SJSA1 (cell line): ENCODE results near the gene BIN2. TPM values are rescaled to one million over a fixed set of nuclear protein-coding genes. Genes with fewer than 3 reads are reported as not detected.
"Not testable (repeated sequence)": the region's sequence is repeated elsewhere in the genome, so short reads cannot be mapped to it uniquely, and the experiment has no call there.

ENCODE experiments used
- DNase-seq, 2 experiments: peaks; one replicate each; pipeline ENCODE4 v3.0.0-alpha.2; 2015 to 2020; ENCODE audit warnings: low spot score in 2 of 2, low read depth in 1 of 2
- H3K27ac ChIP-seq: fragments of 250-450 bp; sonication (Bioruptor Pico); 2 replicates; pipeline ENCODE4 v1.5.1; 2020; ENCODE audit warnings: mild to moderate bottlenecking, moderate library complexity
- H3K27me3 ChIP-seq: fragments of 250-450 bp; sonication (Bioruptor Pico); replicated peaks from 2 replicates; pipeline ENCODE4 v1.5.1; 2020; ENCODE audit warnings: mild to moderate bottlenecking, moderate library complexity
- H3K36me3 ChIP-seq: fragments of 250-450 bp; sonication (Bioruptor Pico); 2 replicates; pipeline ENCODE4 v1.5.1; 2020; ENCODE audit warnings: mild to moderate bottlenecking
- H3K4me1 ChIP-seq: fragments of 250-450 bp; sonication (Bioruptor Pico); replicated peaks from 2 replicates; pipeline ENCODE4 v1.6.1; 2021; ENCODE audit warnings: mild to moderate bottlenecking
- H3K4me3 ChIP-seq: fragments of 250-450 bp; sonication (Bioruptor Pico); 2 replicates; pipeline ENCODE4 v1.5.1; 2020; ENCODE audit warnings: mild to moderate bottlenecking
- H3K9me3 ChIP-seq: fragments of 250-450 bp; sonication (Bioruptor Pico); replicated peaks from 2 replicates; pipeline ENCODE4 v1.5.1; 2020; ENCODE audit warnings: mild to moderate bottlenecking
- total RNA-seq: library from RNA; depleted of rRNA; stranded (reverse); fragments of >200 nt; shearing (Covaris generic); gene quantifications from 2 replicates; pipeline ENCODE4 v1.2.3, GENCODE V29; 2014

BIN2 gene
- total RNA-seq, 1 experiment from 2014 or later: 0.08 TPM

GRCh38 chr12:51360315-51360714 lies 36.3 kb upstream of the BIN2 start:
- Histone ChIP-seq H3K4me3 (no peak overlapping the region), H3K4me1 (peaks cover 20% of the 10 kb centered on the region), H3K27ac (no peak overlapping the region), H3K36me3 (peaks cover 45% of the 10 kb centered on the region), H3K9me3 (no peaks in the 10 kb centered on the region), H3K27me3 (no peaks in the 10 kb centered on the region)
- no peak for DNase-seq

- Histone ChIP-seq H3K4me3 (no peak overlapping the region), H3K27ac (no peak overlapping the region), H3K27me3 (no peaks in the 10 kb centered on the region), H3K4me1 (peaks cover 20% of the 10 kb centered on the region), H3K36me3 (peaks cover 49% of the 10 kb centered on the region), H3K9me3 (no peaks in the 10 kb centered on the region)
- no peak for DNase-seq
Observed at GRCh38 chr12:51359851-51360250, 35.9 kb upstream of the BIN2 start.

DNA sequence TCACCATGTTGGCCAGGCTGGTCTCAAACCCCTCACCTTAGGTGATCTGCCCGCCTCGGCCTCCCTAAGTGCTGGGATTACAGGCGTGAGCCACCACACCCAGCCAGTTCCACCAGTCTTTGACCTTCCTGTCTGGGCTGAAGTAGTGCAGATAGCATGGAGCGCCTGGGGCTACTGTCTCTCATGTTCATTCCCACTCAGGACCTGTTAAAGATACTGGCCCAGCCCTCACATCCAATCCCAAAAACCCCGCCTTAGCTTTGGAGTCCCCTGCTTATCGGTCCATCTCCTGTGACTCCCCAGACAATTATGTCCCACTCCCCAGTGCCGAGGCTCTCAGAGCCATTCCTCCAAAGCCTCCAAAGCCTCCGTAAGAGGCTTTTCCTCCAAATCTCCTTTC lies 34.5 kb upstream of the BIN2 start:
- Histone ChIP-seq H3K27ac (no peak overlapping the region), H3K9me3 (no peaks in the 10 kb centered on the region), H3K36me3 (peaks cover 50% of the 10 kb centered on the region), H3K4me1 (peaks cover 17% of the 10 kb centered on the region), H3K27me3 (no peaks in the 10 kb centered on the region), H3K4me3 (no peak overlapping the region)
- DNase-seq: no peak

DNA sequence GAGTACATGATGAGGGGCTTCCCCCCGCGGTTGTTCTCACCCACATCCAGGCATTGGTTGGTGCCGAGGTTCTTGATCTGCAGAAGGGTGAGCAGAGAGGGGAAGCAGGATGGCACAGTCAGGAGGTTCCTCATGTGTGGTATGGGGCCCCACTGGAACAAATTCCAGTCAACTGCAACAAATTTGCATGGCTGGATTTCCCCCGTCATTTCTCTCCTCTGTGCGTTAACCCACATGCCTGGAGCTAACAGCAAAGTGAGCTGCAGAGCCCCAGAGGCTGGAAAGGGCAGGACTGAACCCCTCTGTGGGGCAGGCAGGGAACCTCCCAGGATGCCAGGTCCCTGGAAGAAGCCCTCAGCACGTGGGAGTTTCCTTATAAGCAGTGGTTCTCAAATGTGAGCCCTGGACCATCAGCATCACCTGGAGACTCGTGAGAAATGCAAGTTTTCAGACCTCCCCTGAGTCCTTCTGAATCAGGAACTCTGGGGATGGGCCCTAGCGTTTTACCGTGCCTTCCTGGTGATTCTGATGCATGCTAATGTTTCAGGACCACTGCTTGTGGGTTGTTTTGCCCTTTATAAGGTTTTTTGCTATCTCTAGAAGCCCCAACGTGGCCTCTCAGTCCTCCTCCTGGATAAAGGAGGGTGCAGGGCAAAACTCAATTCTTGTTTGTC lies 33.5 kb upstream of the BIN2 start:
- H3K4me1 ChIP-seq: peaks cover 8% of the 10 kb centered on the region
- H3K27me3 ChIP-seq: no peaks in the 10 kb centered on the region
- no peak for DNase-seq
- H3K9me3 ChIP-seq: no peaks in the 10 kb centered on the region
- no peak overlapping the region for H3K27ac ChIP-seq
- H3K4me3 ChIP-seq: no peak overlapping the region
- peaks cover 54% of the 10 kb centered on the region for H3K36me3 ChIP-seq

- H3K4me3 ChIP-seq: no peak overlapping the region
- peaks cover 36% of the 10 kb centered on the region for H3K4me1 ChIP-seq
- peaks cover 22% of the 10 kb centered on the region; the same call in 1 of the 2 replicates for H3K36me3 ChIP-seq
- H3K27me3 ChIP-seq: no peaks in the 10 kb centered on the region
- no peak overlapping the region for H3K27ac ChIP-seq
- DNase-seq: peak; percentile 48 to 70
- H3K9me3 ChIP-seq: no peaks in the 10 kb centered on the region
Observed at GRCh38 chr12:51351913-51352532, 28.0 kb upstream of the BIN2 start.

GRCh38 chr12:51349026-51349425 lies 25.1 kb upstream of the BIN2 start:
- peak; percentile 87 to 89 for DNase-seq
- Histone ChIP-seq H3K27me3 (no peaks in the 10 kb centered on the region), H3K4me1 (peaks cover 57% of the 10 kb centered on the region), H3K36me3 (0 out of 2 replicates have a peak, but pooled peaks cover 4% of the 10 kb centered on the region), H3K4me3 (no peak overlapping the region), H3K9me3 (no peaks in the 10 kb centered on the region), H3K27ac (peak overlapping the region; percentile 64)

GRCh38 chr12:51348116-51348515 lies 24.1 kb upstream of the BIN2 start:
- Histone ChIP-seq H3K36me3 (0 out of 2 replicates have a peak, but pooled peaks cover 4% of the 10 kb centered on the region), H3K27me3 (no peaks in the 10 kb centered on the region), H3K27ac (peak overlapping the region; percentile 64), H3K4me1 (peaks cover 57% of the 10 kb centered on the region), H3K9me3 (no peaks in the 10 kb centered on the region), H3K4me3 (no peak overlapping the region)
- no peak for DNase-seq

DNA sequence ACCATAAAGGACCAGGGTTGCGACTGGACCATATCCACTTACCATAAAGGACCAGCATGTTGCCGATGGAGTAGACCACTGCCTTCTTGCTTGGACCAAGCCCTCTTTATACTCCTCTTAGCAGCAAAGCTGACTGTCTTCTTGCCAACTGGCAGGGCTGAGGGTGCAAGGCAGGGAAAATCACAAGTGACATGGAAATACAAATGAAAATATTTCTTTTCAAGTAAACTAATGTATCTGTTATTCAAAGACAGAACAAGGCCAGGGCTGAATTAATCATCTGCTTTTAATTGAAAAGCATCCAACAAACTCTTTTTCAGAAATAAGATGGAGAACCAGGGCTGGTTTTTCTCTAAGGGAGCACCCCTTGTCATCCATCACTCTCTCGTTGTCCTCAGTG lies 22.6 kb upstream of the BIN2 start, which contains the start of gene CELA1:
Gene CELA1, minus strand, starts transcription at position 99 of the 400 bp plus-strand sequence. Its CDS starts 41 bp downstream, at position 58.
- no peak within 1 kb of the TSS for H3K4me3 ChIP-seq
- H3K36me3 ChIP-seq: no peaks in the 10 kb centered on the region
- H3K27me3 ChIP-seq: no peaks in the 10 kb centered on the region
- H3K9me3 ChIP-seq: no peaks in the 10 kb centered on the region
- no peak for DNase-seq
- peaks cover 52% of the 10 kb centered on the region for H3K4me1 ChIP-seq
- peak within 1 kb of the TSS; percentile 79 for H3K27ac ChIP-seq

DNA sequence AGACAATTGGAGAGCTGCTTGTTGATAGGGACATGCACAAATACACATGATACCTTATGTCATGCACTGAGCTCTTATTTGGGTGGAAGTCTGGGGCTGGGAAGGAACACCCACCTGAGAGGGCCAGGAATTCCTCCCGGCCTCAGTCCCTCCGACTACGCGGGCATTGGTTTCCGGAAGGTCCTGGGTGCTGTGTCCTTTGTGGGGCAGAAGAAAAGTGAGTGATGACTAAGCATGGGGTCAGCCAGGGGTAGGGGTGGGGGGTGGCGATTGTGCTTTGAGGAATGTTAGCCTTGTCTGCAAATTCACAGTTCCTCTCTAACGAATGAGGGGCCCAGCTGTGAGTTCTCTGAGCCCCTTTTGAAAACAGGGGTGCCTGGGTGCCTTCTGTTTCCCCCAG lies 21.7 kb upstream of the BIN2 start:
- H3K27me3 ChIP-seq: no peaks in the 10 kb centered on the region
- peaks cover 53% of the 10 kb centered on the region for H3K4me1 ChIP-seq
- no peak overlapping the region for H3K4me3 ChIP-seq
- no peaks in the 10 kb centered on the region for H3K9me3 ChIP-seq
- H3K36me3 ChIP-seq: no peaks in the 10 kb centered on the region
- peak overlapping the region; percentile 79 for H3K27ac ChIP-seq
- peak; percentile 71 to 86 for DNase-seq

DNA sequence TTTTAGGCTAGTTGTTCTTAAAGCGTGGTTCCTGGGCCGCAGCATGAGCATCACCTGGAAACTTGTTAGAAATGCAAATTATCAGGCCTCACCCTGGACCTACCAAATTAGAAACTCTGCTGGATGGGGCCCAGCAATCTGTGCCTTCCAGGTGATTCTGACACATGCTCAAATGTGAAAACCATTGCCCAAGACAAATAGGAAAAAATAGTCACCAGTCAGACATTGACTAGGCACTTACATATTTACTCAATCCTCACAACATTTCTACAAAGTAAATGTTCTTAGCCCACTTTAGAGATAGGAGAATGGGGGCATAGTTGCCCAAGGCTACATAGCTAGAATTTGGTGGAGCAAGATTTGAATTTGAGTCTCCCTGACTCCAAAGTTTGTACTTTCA lies 19.2 kb upstream of the BIN2 start:
- no peak for DNase-seq
- H3K4me1 ChIP-seq: peaks cover 30% of the 10 kb centered on the region
- no peaks in the 10 kb centered on the region for H3K9me3 ChIP-seq
- no peaks in the 10 kb centered on the region for H3K36me3 ChIP-seq
- no peak overlapping the region for H3K27ac ChIP-seq
- H3K4me3 ChIP-seq: no peak overlapping the region
- H3K27me3 ChIP-seq: no peaks in the 10 kb centered on the region

- Histone ChIP-seq H3K27ac (no peak overlapping the region), H3K9me3 (no peaks in the 10 kb centered on the region), H3K27me3 (no peaks in the 10 kb centered on the region), H3K4me1 (peaks cover 27% of the 10 kb centered on the region), H3K36me3 (no peaks in the 10 kb centered on the region), H3K4me3 (no peak overlapping the region)
- no peak for DNase-seq
Observed at GRCh38 chr12:51342416-51342815, 18.4 kb upstream of the BIN2 start.

- Histone ChIP-seq H3K27ac (no peak overlapping the region; the same call in 1 of the 2 replicates), H3K27me3 (no peaks in the 10 kb centered on the region), H3K36me3 (no peaks in the 10 kb centered on the region), H3K4me1 (peaks cover 19% of the 10 kb centered on the region), H3K4me3 (no peak overlapping the region; the same call in 1 of the 2 replicates), H3K9me3 (no peaks in the 10 kb centered on the region)
- DNase-seq: peak; percentile 68 to 82
Observed at GRCh38 chr12:51341251-51342007, 17.5 kb upstream of the BIN2 start.

DNA sequence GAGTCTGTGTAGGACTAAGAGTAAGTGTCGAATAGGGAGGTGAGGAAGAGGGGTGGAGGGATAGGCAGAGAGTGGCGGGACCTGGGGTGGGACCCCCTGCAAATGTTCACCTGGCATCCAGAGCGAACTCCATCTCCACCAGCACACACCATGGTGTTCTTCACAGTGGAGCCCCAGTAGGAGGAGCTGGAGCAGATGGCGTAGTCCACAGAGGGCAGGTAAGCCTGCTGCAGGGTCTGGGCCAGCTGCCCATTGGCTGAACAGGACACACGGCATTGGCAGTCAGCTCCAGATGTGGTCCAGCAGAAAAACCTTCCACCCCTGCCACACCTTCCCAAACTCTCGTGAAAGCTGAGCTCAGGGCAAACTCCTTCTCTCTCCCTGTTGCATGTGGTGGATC lies 15.8 kb upstream of the BIN2 start:
- H3K4me3 ChIP-seq: no peak overlapping the region
- H3K9me3 ChIP-seq: no peaks in the 10 kb centered on the region
- H3K36me3 ChIP-seq: no peaks in the 10 kb centered on the region
- no peak for DNase-seq
- H3K27ac ChIP-seq: no peak overlapping the region
- H3K4me1 ChIP-seq: peaks cover 4% of the 10 kb centered on the region
- H3K27me3 ChIP-seq: no peaks in the 10 kb centered on the region

- H3K27me3 ChIP-seq, H3K9me3 ChIP-seq, H3K4me1 ChIP-seq, H3K4me3 ChIP-seq, H3K36me3 ChIP-seq, H3K27ac ChIP-seq, DNase-seq: not testable (repeated sequence)
Observed at GRCh38 chr12:51337336-51337735, 13.4 kb upstream of the BIN2 start.
